ENCODE measurements around the gene AP2A2. TPM values are rescaled to one million over a fixed set of nuclear protein-coding genes. Genes with fewer than 3 reads are reported as not detected.

The AP2A2 gene
- total RNA-seq, 1 experiment from 2014 or later = 123 TPM

DNA sequence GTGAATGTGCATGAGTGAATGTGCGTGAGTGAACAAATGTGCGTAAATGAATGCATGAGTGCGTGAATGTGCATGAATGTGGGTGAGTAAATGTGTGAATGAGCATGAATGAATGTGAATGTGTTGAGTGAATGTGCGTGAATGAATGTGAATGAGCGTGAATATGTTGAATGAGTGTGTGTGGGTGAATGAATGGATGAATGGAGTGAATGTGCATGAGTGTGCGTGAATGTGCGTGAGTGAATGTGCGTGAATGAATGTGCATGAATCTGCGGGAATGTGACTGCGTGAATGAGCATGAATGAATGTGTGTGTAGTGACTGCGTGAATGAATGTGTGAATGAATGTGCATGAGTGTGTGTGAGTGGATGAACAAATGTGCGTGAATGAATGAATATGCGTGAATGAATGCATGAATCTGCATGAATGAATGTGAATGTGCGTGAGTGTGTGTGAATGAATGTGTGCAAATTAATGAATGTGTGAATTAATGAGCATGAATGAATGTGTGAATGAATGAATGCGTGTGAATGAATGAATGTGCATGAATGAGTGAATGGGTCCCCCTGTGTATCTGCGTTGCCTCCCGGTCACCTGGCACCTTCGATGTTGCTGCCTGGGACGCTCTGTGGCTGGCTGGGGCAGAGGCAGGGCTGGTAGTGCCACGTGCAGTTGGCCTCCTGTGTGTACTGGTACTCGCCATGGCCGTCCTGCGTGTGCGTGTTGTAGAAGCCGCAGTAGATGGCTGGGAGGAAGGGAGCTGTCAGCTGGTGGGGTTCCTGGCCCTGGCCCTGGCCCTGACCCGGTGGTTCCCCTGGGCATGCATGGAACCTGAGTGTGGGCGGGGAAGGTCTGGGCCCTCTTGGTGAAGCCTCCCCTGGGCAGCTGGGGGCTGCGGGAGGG, 97.5 kb downstream of the AP2A2 start:
- TF ChIP-seq SIN3A (IDR thresholded peaks at IDR 0.05; ENCODE audit: borderline replicate concordance, insufficient read depth, low read depth, low read length) = no peak
- no peak for TF ChIP-seq TCF7L2 (IDR thresholded peaks at IDR 0.05; ENCODE audit: low read depth, low read length)
- TF ChIP-seq, protein P1, sequence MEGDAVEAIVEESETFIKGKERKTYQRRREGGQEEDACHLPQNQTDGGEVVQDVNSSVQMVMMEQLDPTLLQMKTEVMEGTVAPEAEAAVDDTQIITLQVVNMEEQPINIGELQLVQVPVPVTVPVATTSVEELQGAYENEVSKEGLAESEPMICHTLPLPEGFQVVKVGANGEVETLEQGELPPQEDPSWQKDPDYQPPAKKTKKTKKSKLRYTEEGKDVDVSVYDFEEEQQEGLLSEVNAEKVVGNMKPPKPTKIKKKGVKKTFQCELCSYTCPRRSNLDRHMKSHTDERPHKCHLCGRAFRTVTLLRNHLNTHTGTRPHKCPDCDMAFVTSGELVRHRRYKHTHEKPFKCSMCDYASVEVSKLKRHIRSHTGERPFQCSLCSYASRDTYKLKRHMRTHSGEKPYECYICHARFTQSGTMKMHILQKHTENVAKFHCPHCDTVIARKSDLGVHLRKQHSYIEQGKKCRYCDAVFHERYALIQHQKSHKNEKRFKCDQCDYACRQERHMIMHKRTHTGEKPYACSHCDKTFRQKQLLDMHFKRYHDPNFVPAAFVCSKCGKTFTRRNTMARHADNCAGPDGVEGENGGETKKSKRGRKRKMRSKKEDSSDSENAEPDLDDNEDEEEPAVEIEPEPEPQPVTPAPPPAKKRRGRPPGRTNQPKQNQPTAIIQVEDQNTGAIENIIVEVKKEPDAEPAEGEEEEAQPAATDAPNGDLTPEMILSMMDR (IDR thresholded peaks at IDR 0.05) = no peak
- no peak for TF ChIP-seq POLR2AphosphoS5 (IDR thresholded peaks at IDR 0.05; ENCODE audit: low read depth, low read length)
- TF ChIP-seq, protein P2, sequence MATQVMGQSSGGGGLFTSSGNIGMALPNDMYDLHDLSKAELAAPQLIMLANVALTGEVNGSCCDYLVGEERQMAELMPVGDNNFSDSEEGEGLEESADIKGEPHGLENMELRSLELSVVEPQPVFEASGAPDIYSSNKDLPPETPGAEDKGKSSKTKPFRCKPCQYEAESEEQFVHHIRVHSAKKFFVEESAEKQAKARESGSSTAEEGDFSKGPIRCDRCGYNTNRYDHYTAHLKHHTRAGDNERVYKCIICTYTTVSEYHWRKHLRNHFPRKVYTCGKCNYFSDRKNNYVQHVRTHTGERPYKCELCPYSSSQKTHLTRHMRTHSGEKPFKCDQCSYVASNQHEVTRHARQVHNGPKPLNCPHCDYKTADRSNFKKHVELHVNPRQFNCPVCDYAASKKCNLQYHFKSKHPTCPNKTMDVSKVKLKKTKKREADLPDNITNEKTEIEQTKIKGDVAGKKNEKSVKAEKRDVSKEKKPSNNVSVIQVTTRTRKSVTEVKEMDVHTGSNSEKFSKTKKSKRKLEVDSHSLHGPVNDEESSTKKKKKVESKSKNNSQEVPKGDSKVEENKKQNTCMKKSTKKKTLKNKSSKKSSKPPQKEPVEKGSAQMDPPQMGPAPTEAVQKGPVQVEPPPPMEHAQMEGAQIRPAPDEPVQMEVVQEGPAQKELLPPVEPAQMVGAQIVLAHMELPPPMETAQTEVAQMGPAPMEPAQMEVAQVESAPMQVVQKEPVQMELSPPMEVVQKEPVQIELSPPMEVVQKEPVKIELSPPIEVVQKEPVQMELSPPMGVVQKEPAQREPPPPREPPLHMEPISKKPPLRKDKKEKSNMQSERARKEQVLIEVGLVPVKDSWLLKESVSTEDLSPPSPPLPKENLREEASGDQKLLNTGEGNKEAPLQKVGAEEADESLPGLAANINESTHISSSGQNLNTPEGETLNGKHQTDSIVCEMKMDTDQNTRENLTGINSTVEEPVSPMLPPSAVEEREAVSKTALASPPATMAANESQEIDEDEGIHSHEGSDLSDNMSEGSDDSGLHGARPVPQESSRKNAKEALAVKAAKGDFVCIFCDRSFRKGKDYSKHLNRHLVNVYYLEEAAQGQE (IDR thresholded peaks at IDR 0.05; ENCODE audit: insufficient read depth in 1 of 2, low read depth in 2 of 2, low read length in 1 of 2) = no peak
- in situ Hi-C loops (cut with HindIII; ENCODE audit: low pct_unique_long_range_greater_than_20kb, low sequenced_read_pairs) = no loop called here
- CTCF ChIA-PET = no interaction called here
- POLR2A ChIA-PET = no interaction called here
- Histone ChIP-seq H3K9me3 (ENCODE audit: control insufficient read depth, insufficient read depth, low read depth, low read length) (no peaks in the 10 kb centered on the region), H3K27me3 (ENCODE audit: control insufficient read depth, insufficient read depth, low read length) (no peaks in the 10 kb centered on the region), H3K4me1 (ENCODE audit: control insufficient read depth, insufficient read depth, low read length) (no peaks in the 10 kb centered on the region), H3K27ac (ENCODE audit: low read length) (no peak overlapping the region), H3K36me3 (ENCODE audit: control insufficient read depth, insufficient read depth, low read length) (no peaks in the 10 kb centered on the region), H3K4me3 (ENCODE audit: low read depth in 2 of 2, low read length in 2 of 2) (no peak overlapping the region)
- no peak for ATAC-seq
- BruUV-seq (replicated peaks) = TSS peak; percentile 90
- no peak for DNase-seq (ENCODE audit: low read depth, low spot score)
- intact Hi-C loops (cut with micrococcal nuclease; ENCODE audit: unreplicated experiment) = no loop called here

DNA sequence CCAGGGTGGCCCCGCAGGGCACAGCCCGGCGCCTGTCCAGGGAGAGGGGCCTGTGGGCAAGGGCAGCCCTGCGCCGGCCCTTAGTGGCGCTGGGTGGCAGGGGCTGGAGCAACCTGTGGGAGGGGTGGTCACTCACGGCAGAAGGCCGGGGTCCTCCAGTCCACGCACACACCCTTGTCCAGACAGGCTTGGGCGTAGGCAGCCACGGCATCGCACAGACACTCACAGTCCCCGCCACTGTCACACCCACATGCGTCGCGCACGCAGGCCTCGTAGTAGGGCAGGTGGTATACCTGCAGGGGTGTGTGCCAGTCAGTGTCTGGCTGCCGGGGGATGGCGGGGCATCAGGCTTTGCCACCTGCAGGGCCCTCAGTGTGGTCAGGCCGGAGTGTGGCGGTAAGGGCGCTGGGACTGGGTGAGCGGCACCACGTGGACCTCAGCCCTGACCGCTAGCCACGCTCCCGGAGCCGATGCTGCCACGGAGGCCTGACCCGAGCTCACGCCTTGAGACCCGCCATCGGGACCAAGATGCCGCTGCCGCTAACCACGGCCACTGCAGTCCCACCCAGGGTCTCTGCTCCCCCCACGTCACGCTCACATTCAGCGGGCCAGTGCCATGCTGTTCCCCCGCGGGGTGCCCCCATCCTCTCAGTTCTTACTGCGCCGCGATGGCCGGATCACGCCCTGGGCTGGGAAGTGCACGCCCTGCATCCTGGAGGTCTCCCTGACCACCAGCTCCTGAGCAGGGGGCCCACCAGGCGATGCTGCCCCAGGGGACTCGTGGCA, 98.3 kb downstream of the AP2A2 start:
- Histone ChIP-seq H3K4me1 (ENCODE audit: control insufficient read depth, insufficient read depth, low read length) (no peaks in the 10 kb centered on the region), H3K9me3 (ENCODE audit: control insufficient read depth, insufficient read depth, low read depth, low read length) (no peaks in the 10 kb centered on the region), H3K27me3 (ENCODE audit: control insufficient read depth, insufficient read depth, low read length) (no peaks in the 10 kb centered on the region), H3K36me3 (ENCODE audit: control insufficient read depth, insufficient read depth, low read length) (no peaks in the 10 kb centered on the region), H3K4me3 (ENCODE audit: low read depth in 2 of 2, low read length in 2 of 2) (no peak overlapping the region), H3K27ac (ENCODE audit: low read length) (no peak overlapping the region)
- TF ChIP-seq, protein P1 (IDR thresholded peaks at IDR 0.05) = no peak
- no peak for TF ChIP-seq TCF7L2 (IDR thresholded peaks at IDR 0.05; ENCODE audit: low read depth, low read length)
- no peak for TF ChIP-seq POLR2AphosphoS5 (IDR thresholded peaks at IDR 0.05; ENCODE audit: low read depth, low read length)
- no peak for TF ChIP-seq SIN3A (IDR thresholded peaks at IDR 0.05; ENCODE audit: borderline replicate concordance, insufficient read depth, low read depth, low read length)
- TF ChIP-seq, protein P2 (IDR thresholded peaks at IDR 0.05; ENCODE audit: insufficient read depth in 1 of 2, low read depth in 2 of 2, low read length in 1 of 2) = no peak
- intact Hi-C loops (cut with micrococcal nuclease; ENCODE audit: unreplicated experiment) = no loop called here
- ATAC-seq = no peak; the same call in 1 of the 2 replicates
- no TSS peak for BruUV-seq (replicated peaks)
- no peak for DNase-seq (ENCODE audit: low read depth, low spot score)
- ChIA-PET CTCF (no interaction called here), POLR2A (interaction anchor here (0.5 kb wide), 1 partner anchor 11 kb away, joined by 3 read pairs; no protein-coding TSS in a partner anchor)
- in situ Hi-C loops (cut with HindIII; ENCODE audit: low pct_unique_long_range_greater_than_20kb, low sequenced_read_pairs) = no loop called here
